DND-41 (cell line): ENCODE data around the gene ADAMTS8.

Experiments used
- CTCF ChIP-seq: IDR thresholded peaks from 2 replicates; pipeline ENCODE4 v1.5.1; 2012; ENCODE audit warnings: borderline replicate concordance, low read length, moderate library complexity, mild to moderate bottlenecking; ENCODE audit not compliant: poor library complexity, severe bottlenecking; ENCODE audit errors: extremely low read depth
- EZH2 ChIP-seq: IDR thresholded peaks from 3 replicates; pipeline ENCODE4 v1.6.1; 2012; ENCODE audit warnings: borderline replicate concordance, low read depth, mild to moderate bottlenecking, moderate library complexity, low read length, inconsistent platforms; ENCODE audit not compliant: severe bottlenecking

- no peak for TF ChIP-seq CTCF
- no peak for TF ChIP-seq EZH2
Observed at GRCh38 chr11:130389335-130389935, 39.0 kb downstream of the ADAMTS8 start.
